ENCODE data around the gene FDPS.

- no peak for TF ChIP-seq EZH2 (IDR thresholded peaks at IDR 0.05)
- TF ChIP-seq TCF7L2 (IDR thresholded peaks at IDR 0.05; ENCODE audit: borderline replicate concordance, extremely low read depth, insufficient read depth, insufficient read length) = no peak
- TF ChIP-seq, protein P1, sequence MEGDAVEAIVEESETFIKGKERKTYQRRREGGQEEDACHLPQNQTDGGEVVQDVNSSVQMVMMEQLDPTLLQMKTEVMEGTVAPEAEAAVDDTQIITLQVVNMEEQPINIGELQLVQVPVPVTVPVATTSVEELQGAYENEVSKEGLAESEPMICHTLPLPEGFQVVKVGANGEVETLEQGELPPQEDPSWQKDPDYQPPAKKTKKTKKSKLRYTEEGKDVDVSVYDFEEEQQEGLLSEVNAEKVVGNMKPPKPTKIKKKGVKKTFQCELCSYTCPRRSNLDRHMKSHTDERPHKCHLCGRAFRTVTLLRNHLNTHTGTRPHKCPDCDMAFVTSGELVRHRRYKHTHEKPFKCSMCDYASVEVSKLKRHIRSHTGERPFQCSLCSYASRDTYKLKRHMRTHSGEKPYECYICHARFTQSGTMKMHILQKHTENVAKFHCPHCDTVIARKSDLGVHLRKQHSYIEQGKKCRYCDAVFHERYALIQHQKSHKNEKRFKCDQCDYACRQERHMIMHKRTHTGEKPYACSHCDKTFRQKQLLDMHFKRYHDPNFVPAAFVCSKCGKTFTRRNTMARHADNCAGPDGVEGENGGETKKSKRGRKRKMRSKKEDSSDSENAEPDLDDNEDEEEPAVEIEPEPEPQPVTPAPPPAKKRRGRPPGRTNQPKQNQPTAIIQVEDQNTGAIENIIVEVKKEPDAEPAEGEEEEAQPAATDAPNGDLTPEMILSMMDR (IDR thresholded peaks at IDR 0.05 in 2 of 3, conservative IDR thresholded peaks at IDR 0.05 in 1 of 3; ENCODE audit: borderline replicate concordance in 1 of 3, insufficient read depth in 1 of 3, low read depth in 2 of 3, low read length in 2 of 3) = no peak
- TF ChIP-seq SIN3A (IDR thresholded peaks at IDR 0.05; ENCODE audit: low read depth) = no peak
- TF ChIP-seq POLR2A (IDR thresholded peaks at IDR 0.05; ENCODE audit: borderline replicate concordance, extremely low read depth, insufficient read depth, insufficient read length) = no peak
- TF ChIP-seq RAD21 (IDR thresholded peaks at IDR 0.05; ENCODE audit: low read depth) = no peak
- TF ChIP-seq POLR2AphosphoS5 (IDR thresholded peaks at IDR 0.05; ENCODE audit: low read depth, low read length) = no peak
- TF ChIP-seq EZH2phosphoT487 (IDR thresholded peaks at IDR 0.05; ENCODE audit: borderline replicate concordance) = no peak
- no peak for TF ChIP-seq JUND (IDR thresholded peaks at IDR 0.05)
- no peak for TF ChIP-seq SP1 (IDR thresholded peaks at IDR 0.05; ENCODE audit: low read depth)
- TF ChIP-seq MAX (IDR thresholded peaks at IDR 0.05) = no peak
- TF ChIP-seq SRF (IDR thresholded peaks at IDR 0.05; ENCODE audit: low read depth) = no peak
These were observed 13.9 kb downstream of the FDPS start for GRCh38 chr1:155322571-155322952.
